PC-9 (cell line): Measurements from ENCODE around the gene MYO18B. TPM values are rescaled to one million over a fixed set of nuclear protein-coding genes. Genes with fewer than 3 reads are reported as not detected.

Experiments used
- BruUV-seq: library from RNA; stranded (reverse); fragments of 400-500 nt; replicated peaks from 2 replicates; lab custom pipeline; 2021; lab: Mats Ljungman, UMichigan
- CTCF ChIA-PET: fragments of 300-600 bp; sonication (Branson Sonifier 250); formaldehyde crosslinking; loops from one replicate; lab custom pipeline; 2022; ENCODE audit warnings: antibody characterized with exemption; lab: Charles Lee
- POLR2A ChIA-PET: fragments of 300-600 bp; sonication (Branson Sonifier 250); formaldehyde crosslinking; loops from one replicate; lab custom pipeline; 2022; ENCODE audit warnings: antibody characterized with exemption; ENCODE audit not compliant: unreplicated experiment; lab: Charles Lee
- DNase-seq, 2 experiments: peaks; one replicate each; pipeline versions ENCODE4 v3.0.0 to v3.0.0-alpha.2; 2015 to 2022; ENCODE audit warnings: mixed read lengths in 1 of 2
- H2AFZ ChIP-seq: fragments of 200-600 bp; sonication (generic); 2 replicates; pipeline ENCODE4 v1.8.1; 2017; ENCODE audit warnings: antibody characterized with exemption
- H3F3A ChIP-seq: fragments of 200-600 bp; sonication (generic); 2 replicates; pipeline ENCODE4 v1.8.1; 2017; ENCODE audit warnings: antibody characterized with exemption, mild to moderate bottlenecking, low read depth; ENCODE audit not compliant: insufficient read depth
- H3K27ac ChIP-seq: fragments of 200-600 bp; sonication (generic); 2 replicates; pipeline ENCODE4 v1.6.1; 2016; ENCODE audit warnings: mixed run types
- H3K27me3 ChIP-seq: fragments of 200-600 bp; sonication (generic); 2 replicates; pipeline ENCODE4 v1.6.1; 2016; ENCODE audit warnings: low read depth, mixed run types; ENCODE audit not compliant: insufficient read depth
- H3K36me3 ChIP-seq: fragments of 200-600 bp; sonication (generic); 2 replicates; pipeline ENCODE4 v1.6.1; 2016; ENCODE audit warnings: low read depth, mixed run types
- H3K4me1 ChIP-seq: fragments of 200-600 bp; sonication (generic); replicated peaks from 2 replicates; pipeline ENCODE4 v1.6.1; 2016; ENCODE audit warnings: mixed run types; ENCODE audit not compliant: insufficient read depth
- H3K4me2 ChIP-seq: fragments of 200-600 bp; sonication (generic); 2 replicates; pipeline ENCODE4 v1.6.1; 2017; ENCODE audit warnings: mixed run types
- H3K4me3 ChIP-seq: fragments of 200-600 bp; sonication (generic); 2 replicates; pipeline ENCODE4 v1.6.1; 2016; ENCODE audit warnings: mixed run types
- H3K79me2 ChIP-seq: fragments of 200-600 bp; sonication (generic); 2 replicates; pipeline ENCODE4 v1.6.1; 2017; ENCODE audit warnings: low read depth, mixed run types
- H3K9me2 ChIP-seq: fragments of 200-600 bp; sonication (generic); 2 replicates; pipeline ENCODE4 v1.8.1; 2017; ENCODE audit warnings: mild to moderate bottlenecking; ENCODE audit not compliant: insufficient read depth
- H3K9me3 ChIP-seq: fragments of 200-600 bp; sonication (generic); 2 replicates; pipeline ENCODE4 v1.8.1; 2016; ENCODE audit warnings: low read depth; ENCODE audit not compliant: insufficient read depth
- H4K20me1 ChIP-seq: fragments of 200-600 bp; sonication (generic); 2 replicates; pipeline ENCODE4 v1.8.1; 2017; ENCODE audit not compliant: insufficient read depth
- EZH2 ChIP-seq: fragments of 200-600 bp; sonication (generic); IDR thresholded peaks from 2 replicates; pipeline ENCODE4 v1.8.0; 2017; ENCODE audit warnings: antibody characterized with exemption, low read depth
- intact Hi-C: fragments of 100-400 bp; cut with micrococcal nuclease; formaldehyde crosslinking; loops from one replicate; pipeline ENCODE4 v1.10.0; 2022; ENCODE audit not compliant: unreplicated experiment
- total RNA-seq: library from RNA; stranded (reverse); gene quantifications from 2 replicates; pipeline ENCODE4 v1.2.3, GENCODE V29; 2021
- TF ChIP-seq, protein P1 (sequence below): fragments of 200-600 bp; sonication (generic); conservative IDR thresholded peaks from 2 replicates; pipeline ENCODE4 v1.6.1; 2017; ENCODE audit warnings: mixed run types, antibody characterized with exemption, mild to moderate bottlenecking, moderate library complexity

MYO18B gene
- total RNA-seq, 1 experiment from 2014 or later = not detected

DNA sequence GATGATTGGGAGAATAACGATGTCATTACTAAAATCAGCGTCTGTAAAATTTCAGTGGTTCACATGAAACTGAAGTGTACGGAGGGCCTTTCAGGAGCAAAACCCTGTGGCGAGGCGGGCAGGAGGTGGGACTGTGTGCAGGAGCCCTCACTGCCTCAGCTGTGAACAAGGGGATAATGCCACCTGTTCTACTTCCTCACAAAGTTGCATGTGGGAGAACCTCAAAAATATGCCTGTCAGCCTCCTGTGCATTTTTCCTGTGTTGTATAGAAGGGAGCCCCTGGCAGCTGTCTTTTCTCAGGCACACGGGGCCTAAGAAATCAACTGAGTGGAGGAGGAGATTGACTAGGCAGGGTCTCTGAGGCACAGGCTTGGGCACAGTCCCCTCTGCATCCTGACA is 43.0 kb upstream of the MYO18B start:
- H4K20me1 ChIP-seq = no peaks in the 10 kb centered on the region
- intact Hi-C loops = no loop called here
- no peak overlapping the region for H2AFZ ChIP-seq
- TF ChIP-seq EZH2 = no peak
- TF ChIP-seq, protein P1, sequence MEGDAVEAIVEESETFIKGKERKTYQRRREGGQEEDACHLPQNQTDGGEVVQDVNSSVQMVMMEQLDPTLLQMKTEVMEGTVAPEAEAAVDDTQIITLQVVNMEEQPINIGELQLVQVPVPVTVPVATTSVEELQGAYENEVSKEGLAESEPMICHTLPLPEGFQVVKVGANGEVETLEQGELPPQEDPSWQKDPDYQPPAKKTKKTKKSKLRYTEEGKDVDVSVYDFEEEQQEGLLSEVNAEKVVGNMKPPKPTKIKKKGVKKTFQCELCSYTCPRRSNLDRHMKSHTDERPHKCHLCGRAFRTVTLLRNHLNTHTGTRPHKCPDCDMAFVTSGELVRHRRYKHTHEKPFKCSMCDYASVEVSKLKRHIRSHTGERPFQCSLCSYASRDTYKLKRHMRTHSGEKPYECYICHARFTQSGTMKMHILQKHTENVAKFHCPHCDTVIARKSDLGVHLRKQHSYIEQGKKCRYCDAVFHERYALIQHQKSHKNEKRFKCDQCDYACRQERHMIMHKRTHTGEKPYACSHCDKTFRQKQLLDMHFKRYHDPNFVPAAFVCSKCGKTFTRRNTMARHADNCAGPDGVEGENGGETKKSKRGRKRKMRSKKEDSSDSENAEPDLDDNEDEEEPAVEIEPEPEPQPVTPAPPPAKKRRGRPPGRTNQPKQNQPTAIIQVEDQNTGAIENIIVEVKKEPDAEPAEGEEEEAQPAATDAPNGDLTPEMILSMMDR = no peak
- H3K4me2 ChIP-seq = no peak overlapping the region
- no peaks in the 10 kb centered on the region for H3K36me3 ChIP-seq
- no peak overlapping the region for H3K4me3 ChIP-seq
- BruUV-seq = no TSS peak
- H3K4me1 ChIP-seq = no peaks in the 10 kb centered on the region
- H3F3A ChIP-seq = no peaks in the 10 kb centered on the region
- no peak overlapping the region for H3K27ac ChIP-seq
- peaks cover 43% of the 10 kb centered on the region for H3K27me3 ChIP-seq
- DNase-seq = no peak
- H3K9me3 ChIP-seq = no peaks in the 10 kb centered on the region
- POLR2A ChIA-PET = no interaction called here
- CTCF ChIA-PET = no interaction called here
- no peaks in the 10 kb centered on the region for H3K79me2 ChIP-seq
- H3K9me2 ChIP-seq = no peaks in the 10 kb centered on the region

DNA sequence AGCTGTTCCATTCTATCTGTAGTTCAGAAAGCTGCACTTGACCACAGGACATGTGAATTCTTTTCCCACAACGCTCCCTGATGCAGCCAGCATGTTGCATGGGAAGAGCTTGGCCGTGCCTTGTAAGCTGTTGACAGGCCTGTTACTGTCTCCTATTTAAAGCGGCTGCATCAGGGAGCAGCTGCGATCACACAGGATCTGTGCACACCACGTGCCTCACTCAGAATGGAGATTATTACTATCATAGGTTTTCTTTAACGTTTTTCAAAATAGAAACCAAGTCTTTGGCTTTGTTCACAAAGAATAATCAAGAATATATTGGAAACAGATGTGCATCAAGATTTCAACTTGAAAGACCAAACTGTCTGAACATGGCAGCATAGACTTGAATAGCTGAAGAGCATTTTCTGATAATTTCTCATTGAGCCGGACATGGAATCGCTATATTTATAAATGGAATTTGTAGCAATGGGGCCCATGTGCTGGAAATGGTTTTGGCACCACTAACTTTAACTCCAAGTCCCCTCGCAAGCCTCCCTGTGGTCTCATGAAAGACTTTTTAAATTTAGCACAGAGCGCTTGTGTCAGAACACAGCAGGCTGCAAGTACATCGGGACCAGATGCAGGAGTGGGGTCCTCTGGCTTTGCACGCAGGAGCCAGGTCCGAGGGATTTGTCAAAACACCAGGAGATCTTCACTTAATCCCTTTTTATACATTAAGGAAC is 40.8 kb upstream of the MYO18B start:
- no TSS peak for BruUV-seq
- POLR2A ChIA-PET = no interaction called here

DNA sequence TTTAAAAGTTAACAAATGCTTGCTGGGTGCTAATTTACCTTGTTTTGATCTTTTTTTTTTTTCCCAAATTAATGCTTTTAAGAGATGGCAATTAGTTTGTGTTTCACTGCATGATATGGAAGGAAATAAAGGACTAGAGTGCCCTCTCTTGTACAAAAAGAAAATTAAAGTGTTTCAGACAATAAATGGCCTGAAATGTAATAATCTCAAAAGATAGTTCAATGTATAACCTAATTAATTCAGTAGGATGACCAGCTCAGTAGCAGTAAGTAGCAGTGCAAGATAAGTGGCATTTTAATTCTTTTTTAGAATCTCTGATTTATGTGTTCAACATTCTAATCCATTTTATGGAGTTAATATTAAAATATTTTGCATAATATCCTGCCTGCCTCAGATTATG is 39.9 kb upstream of the MYO18B start:
- no peak overlapping the region for H3K4me2 ChIP-seq
- TF ChIP-seq EZH2 = no peak
- TF ChIP-seq, protein P1 = peak; percentile 55
- H2AFZ ChIP-seq = no peak overlapping the region
- CTCF ChIA-PET = no interaction called here
- H3K79me2 ChIP-seq = no peaks in the 10 kb centered on the region
- no peaks in the 10 kb centered on the region for H3K36me3 ChIP-seq
- peaks cover 36% of the 10 kb centered on the region for H3K27me3 ChIP-seq
- no peak for DNase-seq
- intact Hi-C loops = loop anchor here (2.0 to 10.0 kb wide), 3 partner anchors 73 to 467 kb away; no protein-coding TSS in a partner anchor
- H3K4me1 ChIP-seq = no peaks in the 10 kb centered on the region
- H3K9me3 ChIP-seq = no peaks in the 10 kb centered on the region
- no peaks in the 10 kb centered on the region for H4K20me1 ChIP-seq
- no peak overlapping the region for H3K4me3 ChIP-seq
- no peak overlapping the region for H3K27ac ChIP-seq
- POLR2A ChIA-PET = no interaction called here
- no peaks in the 10 kb centered on the region for H3K9me2 ChIP-seq
- no TSS peak for BruUV-seq
- no peaks in the 10 kb centered on the region for H3F3A ChIP-seq

More for the DNA sequence above, 40.8 kb upstream of the MYO18B start:
- intact Hi-C loops = loop anchor here (10.0 kb wide), 2 partner anchors 74 to 466 kb away; no protein-coding TSS in a partner anchor
- TF ChIP-seq EZH2 = no peak
- TF ChIP-seq, protein P1 = no peak
- CTCF ChIA-PET = interaction anchor here (0.6 kb wide), 1 partner anchor 12 kb away, joined by 3 read pairs; no protein-coding TSS in a partner anchor
- no peak overlapping the region for H3K4me2 ChIP-seq
- H2AFZ ChIP-seq = no peak overlapping the region
- H4K20me1 ChIP-seq = no peaks in the 10 kb centered on the region
- DNase-seq = no peak
- H3K9me3 ChIP-seq = no peaks in the 10 kb centered on the region
- no peaks in the 10 kb centered on the region for H3F3A ChIP-seq
- H3K79me2 ChIP-seq = no peaks in the 10 kb centered on the region
- H3K4me3 ChIP-seq = no peak overlapping the region
- H3K27me3 ChIP-seq = peaks cover 44% of the 10 kb centered on the region
- no peak overlapping the region for H3K27ac ChIP-seq
- no peaks in the 10 kb centered on the region for H3K9me2 ChIP-seq
- no peaks in the 10 kb centered on the region for H3K36me3 ChIP-seq
- no peaks in the 10 kb centered on the region for H3K4me1 ChIP-seq
